Activated B cell treated with CpG ODN at 0.5 μM for 24 hours (primary cell): ENCODE results near the gene KCNH2. TPM values are rescaled to one million over a fixed set of nuclear protein-coding genes. Genes with fewer than 3 reads are reported as not detected.

Experiments
- ATAC-seq: fragments of 200-7000 bp; cut with Tn5 transposase; one replicate; pipeline ENCODE4 v1.10.0; 2021; ENCODE audit warnings: low read depth, mild to moderate bottlenecking, moderate library complexity
- CTCF ChIA-PET: fragments of 350-600 bp; sonication (Branson Sonifier 250); formaldehyde crosslinking; loops from one replicate; lab custom pipeline; 2021; ENCODE audit warnings: antibody characterized with exemption; lab: Charles Lee
- POLR2A ChIA-PET: fragments of 350-600 bp; sonication (Branson Sonifier 250); formaldehyde crosslinking; loops from one replicate; lab custom pipeline; 2021; ENCODE audit warnings: antibody characterized with exemption; lab: Charles Lee
- DNase-seq: peaks from one replicate; pipeline ENCODE4 v3.0.0; 2022
- H3K27ac Mint-ChIP-seq: one replicate; pipeline ENCODE4 v1.8.0; 2020; ENCODE audit warnings: mixed read lengths
- H3K27me3 Mint-ChIP-seq: one replicate; pipeline ENCODE4 v1.8.0; 2021; ENCODE audit warnings: mixed read lengths
- H3K36me3 Mint-ChIP-seq: one replicate; pipeline ENCODE4 v1.8.0; 2021; ENCODE audit warnings: low read depth, mixed read lengths
- H3K4me1 Mint-ChIP-seq: one replicate; pipeline ENCODE4 v1.8.0; 2021; ENCODE audit warnings: mixed read lengths
- H3K4me3 Mint-ChIP-seq: one replicate; pipeline ENCODE4 v1.8.0; 2020; ENCODE audit warnings: mild to moderate bottlenecking, mixed read lengths
- H3K9me3 Mint-ChIP-seq: one replicate; pipeline ENCODE4 v1.8.0; 2020; ENCODE audit warnings: mixed read lengths
- CTCF ChIP-seq: fragments of 200-600 bp; IDR thresholded peaks from one replicate; pipeline ENCODE4 v1.8.0; 2022; ENCODE audit warnings: antibody characterized with exemption, mild to moderate bottlenecking
- intact Hi-C: fragments of 100-400 bp; cut with micrococcal nuclease; formaldehyde crosslinking; loops from one replicate; pipeline ENCODE4 v1.15.1; 2024
- total RNA-seq: library from RNA; stranded (reverse); gene quantifications from 2 replicates; pipeline ENCODE4 v1.2.3, GENCODE V29; 2022

The KCNH2 gene
- total RNA-seq, 1 donor from 2014 or later, result 0.29 TPM

- DNase-seq, result no peak
- intact Hi-C loops, result no loop called here
- Mint-ChIP-seq H3K27ac (no peak overlapping the region), H3K36me3 (peaks cover under 1% of the 10 kb centered on the region), H3K4me1 (peaks cover 21% of the 10 kb centered on the region), H3K9me3 (no peaks in the 10 kb centered on the region), H3K4me3 (no peak overlapping the region), H3K27me3 (peaks cover 44% of the 10 kb centered on the region)
- ChIA-PET POLR2A (no interaction called here), CTCF (no interaction called here)
- no peak for ATAC-seq
- no peak for TF ChIP-seq CTCF
These were observed 45.1 kb upstream of the KCNH2 start for GRCh38 chr7:151023232-151023631.

- Mint-ChIP-seq H3K4me3 (peak overlapping the region; percentile 11), H3K27ac (no peak overlapping the region), H3K27me3 (peaks cover 38% of the 10 kb centered on the region), H3K4me1 (peaks cover 27% of the 10 kb centered on the region), H3K36me3 (no peaks in the 10 kb centered on the region), H3K9me3 (no peaks in the 10 kb centered on the region)
- TF ChIP-seq CTCF, result no peak
- ATAC-seq, result no peak
- ChIA-PET CTCF (interaction anchor here (0.9 kb wide), 1 partner anchor 122 kb away, joined by 3 read pairs; no protein-coding TSS in a partner anchor), POLR2A (no interaction called here)
- intact Hi-C loops, result no loop called here
- DNase-seq, result no peak
These were observed 42.1 kb upstream of the KCNH2 start for GRCh38 chr7:151020231-151020630.

GRCh38 chr7:151019130-151019447, 41.0 kb upstream of the KCNH2 start:
- no peaks in the 10 kb centered on the region for H3K9me3 Mint-ChIP-seq
- H3K27me3 Mint-ChIP-seq, result peaks cover 35% of the 10 kb centered on the region
- ChIA-PET CTCF (interaction anchor here (0.9 to 4.2 kb wide), 8 partner anchors 8 to 121 kb away, joined by 3 to 25 read pairs (median 4); partner anchors contain the start of gene ABCB8), POLR2A (interaction anchor here (0.8 to 2.1 kb wide), 3 partner anchors 9 to 44 kb away, joined by 4 to 21 read pairs (median 4); partner anchors contain the start of gene ABCB8)
- H3K4me3 Mint-ChIP-seq, result peak overlapping the region; percentile 41
- ATAC-seq, result no peak
- intact Hi-C loops, result loop anchor here (2.0 kb wide), 3 partner anchors 40 to 62 kb away; partner anchors contain the start of genes FASTK and SLC4A2
- no peak for DNase-seq
- TF ChIP-seq CTCF, result no peak
- no peak overlapping the region for H3K27ac Mint-ChIP-seq
- no peaks in the 10 kb centered on the region for H3K36me3 Mint-ChIP-seq
- H3K4me1 Mint-ChIP-seq, result peaks cover 39% of the 10 kb centered on the region

- POLR2A ChIA-PET, result interaction anchor here (0.8 to 2.1 kb wide), 3 partner anchors 10 to 44 kb away, joined by 4 to 21 read pairs (median 4); partner anchors contain the start of gene ABCB8
- Mint-ChIP-seq H3K4me3 (peak overlapping the region; percentile 85), H3K27ac (no peak overlapping the region), H3K36me3 (no peaks in the 10 kb centered on the region), H3K27me3 (peaks cover 35% of the 10 kb centered on the region), H3K4me1 (peaks cover 44% of the 10 kb centered on the region), H3K9me3 (no peaks in the 10 kb centered on the region)
- peak; percentile 36 for DNase-seq
- CTCF ChIA-PET, result interaction anchor here (0.9 to 4.2 kb wide), 10 partner anchors 8 to 121 kb away, joined by 3 to 25 read pairs (median 4); partner anchors contain the start of gene ABCB8
- peak; percentile 20 for ATAC-seq
- peak; percentile 7 for TF ChIP-seq CTCF
- intact Hi-C loops, result loop anchor here (1.0 to 2.0 kb wide), 7 partner anchors 10 to 120 kb away; partner anchors contain the start of genes ABCB8, FASTK and SLC4A2
These were observed 40.5 kb upstream of the KCNH2 start for GRCh38 chr7:151018421-151019129.

- Mint-ChIP-seq H3K4me1 (peaks cover 45% of the 10 kb centered on the region), H3K27ac (no peak overlapping the region), H3K9me3 (no peaks in the 10 kb centered on the region), H3K36me3 (no peaks in the 10 kb centered on the region), H3K27me3 (peaks cover 32% of the 10 kb centered on the region), H3K4me3 (peak overlapping the region; percentile 85)
- DNase-seq (peak; percentile 83), ATAC-seq (peak; percentile 72)
- intact Hi-C loops, result loop anchor here (1.0 to 2.0 kb wide), 7 partner anchors 10 to 120 kb away; partner anchors contain the start of genes ABCB8, FASTK and SLC4A2
- POLR2A ChIA-PET, result interaction anchor here (1.4 to 2.1 kb wide), 2 partner anchors 10 to 14 kb away, joined by 4 to 21 read pairs; partner anchors contain the start of gene ABCB8
- peak; percentile 78 for TF ChIP-seq CTCF
- CTCF ChIA-PET, result interaction anchor here (1.1 to 4.2 kb wide), 9 partner anchors 9 to 120 kb away, joined by 3 to 25 read pairs (median 5); partner anchors contain the start of gene ABCB8
These were observed 39.9 kb upstream of the KCNH2 start for GRCh38 chr7:151017953-151018420.
